ENCODE results near the gene TMEM63C. TPM values are rescaled to one million over a fixed set of nuclear protein-coding genes. Genes with fewer than 3 reads are reported as not detected.

TMEM63C gene
- polyA plus RNA-seq, 3 donors: 0.12 to 1.8 TPM; not detected in 1

- 88 to 93% (median 89%) methylated on average over 4 of the region's 4 CpGs for WGBS, 3 donors
- no peak overlapping the region for H3K27ac ChIP-seq (ENCODE audit: low read depth, low read length)
Observed at GRCh38 chr14:77212097-77212870, 30.7 kb downstream of the TMEM63C start.

- WGBS, 3 donors: 12 to 13% (median 13%) methylated on average over 17 of the region's 17 CpGs
Observed at GRCh38 chr14:77212943-77213678, 31.5 kb downstream of the TMEM63C start.

GRCh38 chr14:77213679-77214016 lies 32.0 kb downstream of the TMEM63C start:
- WGBS, 3 donors: 31 to 42% (median 33%) methylated on average over 6 of the region's 6 CpGs
- H3K27ac ChIP-seq (ENCODE audit: low read depth, low read length): no peak overlapping the region

More at GRCh38 chr14:77212943-77213678, 31.5 kb downstream of the TMEM63C start:
- no peak overlapping the region for H3K27ac ChIP-seq (ENCODE audit: low read depth, low read length)

- H3K27ac ChIP-seq (ENCODE audit: low read depth, low read length): no peak overlapping the region
- 78 to 83% (median 82%) methylated on average over 7 of the region's 7 CpGs for WGBS, 3 donors
Observed at GRCh38 chr14:77214216-77214615, 32.6 kb downstream of the TMEM63C start.

- H3K27ac ChIP-seq (ENCODE audit: low read depth, low read length): no peak overlapping the region
- 70 to 82% (median 80%) methylated on average over 3 of the region's 3 CpGs for WGBS, 3 donors
Observed at GRCh38 chr14:77217551-77217950, 36.0 kb downstream of the TMEM63C start.

- no peak overlapping the region for H3K27ac ChIP-seq (ENCODE audit: low read depth, low read length)
- WGBS, 3 donors: 21 to 62% (median 50%) methylated on average over 10 of the region's 10 CpGs
Observed at GRCh38 chr14:77219591-77219990, 38.0 kb downstream of the TMEM63C start.

- no peak overlapping the region for H3K27ac ChIP-seq (ENCODE audit: low read depth, low read length)
- WGBS, 3 donors: 50 to 69% (median 66%) methylated on average over 13 to 24 of the region's 24 CpGs
Observed at GRCh38 chr14:77220246-77221017, 38.8 kb downstream of the TMEM63C start.

- 62 to 81% (median 72%) methylated on average over 14 to 23 of the region's 23 CpGs for WGBS, 3 donors
Observed at GRCh38 chr14:77221241-77221871, 39.8 kb downstream of the TMEM63C start.

GRCh38 chr14:77222546-77223225 lies 41.1 kb downstream of the TMEM63C start:
- WGBS, 3 donors: 64 to 67% (median 67%) methylated on average over 10 of the region's 10 CpGs
- no peak overlapping the region for H3K27ac ChIP-seq (ENCODE audit: low read depth, low read length)

More at GRCh38 chr14:77221241-77221871, 39.8 kb downstream of the TMEM63C start:
- no peak overlapping the region for H3K27ac ChIP-seq (ENCODE audit: low read depth, low read length)

GRCh38 chr14:77224212-77224611 lies 42.6 kb downstream of the TMEM63C start:
- WGBS, 3 donors: 40 to 57% (median 42%) methylated on average over 4 of the region's 4 CpGs
- H3K27ac ChIP-seq (ENCODE audit: low read depth, low read length): no peak overlapping the region

GRCh38 chr14:77225254-77225653 lies 43.7 kb downstream of the TMEM63C start:
- 72 to 83% (median 74%) methylated on average over 12 of the region's 12 CpGs for WGBS, 3 donors

GRCh38 chr14:77225892-77226557 lies 44.4 kb downstream of the TMEM63C start:
- WGBS, 3 donors: 76 to 87% (median 84%) methylated on average over 14 of the region's 14 CpGs
- no peak overlapping the region for H3K27ac ChIP-seq (ENCODE audit: low read depth, low read length)

More at GRCh38 chr14:77225254-77225653, 43.7 kb downstream of the TMEM63C start:
- H3K27ac ChIP-seq (ENCODE audit: low read depth, low read length): no peak overlapping the region

GRCh38 chr14:77228056-77228455 lies 46.5 kb downstream of the TMEM63C start:
- WGBS, 3 donors: 72 to 75% (median 73%) methylated on average over 6 of the region's 6 CpGs
- no peak overlapping the region for H3K27ac ChIP-seq (ENCODE audit: low read depth, low read length)

GRCh38 chr14:77230914-77231313 lies 49.3 kb downstream of the TMEM63C start:
- no peak overlapping the region for H3K27ac ChIP-seq (ENCODE audit: low read depth, low read length)
- WGBS, 3 donors: 84 to 88% (median 87%) methylated on average over 2 of the region's 2 CpGs

GRCh38 chr14:77231721-77232120 lies 50.1 kb downstream of the TMEM63C start:
- H3K27ac ChIP-seq (ENCODE audit: low read depth, low read length): no peak overlapping the region
- WGBS, 3 donors: 66 to 75% (median 70%) methylated on average over 3 of the region's 3 CpGs

GRCh38 chr14:77236814-77237213 lies 55.2 kb downstream of the TMEM63C start:
- WGBS, 3 donors: 67 to 77% (median 68%) methylated on average over 7 of the region's 7 CpGs
- H3K27ac ChIP-seq (ENCODE audit: low read depth, low read length): no peak overlapping the region

- 67 to 92% (median 83%) methylated on average over 3 of the region's 3 CpGs for WGBS, 3 donors
- H3K27ac ChIP-seq (ENCODE audit: low read depth, low read length): no peak overlapping the region
Observed at GRCh38 chr14:77238356-77238755, 56.8 kb downstream of the TMEM63C start.

All from adipose tissue (tissue), 3 donors.